ENCODE measurements around the gene DYRK4. TPM values are rescaled to one million over a fixed set of nuclear protein-coding genes. Genes with fewer than 3 reads are reported as not detected.
"Not testable (repeated sequence)": the region's sequence is repeated elsewhere in the genome, so short reads cannot be mapped to it uniquely, and the experiment has no call there.

DYRK4 gene
- total RNA-seq: 65.1 and 108 TPM in 2 replicates
- 86.9 and 90.4 TPM in 2 replicates for polyA plus RNA-seq

- Histone ChIP-seq H3K27ac (no peak within 1 kb of the TSS), H3K4me3 (peak within 1 kb of the TSS; percentile 5), H3K4me1 (ENCODE audit: low read depth) (no peaks in the 10 kb centered on the region), H3K36me3 (no peaks in the 10 kb centered on the region), H3K27me3 (peaks cover 8% of the 10 kb centered on the region), H3K9me3 (ENCODE audit: low read depth) (no peaks in the 10 kb centered on the region)
- no peak for TF ChIP-seq CTCF (IDR thresholded peaks at IDR 0.05; ENCODE audit: low read depth, low read length)
- DNase-seq (ENCODE audit: low read depth in 1 of 2, low spot score in 1 of 2): peak; percentile 89 to 95
Measured at GRCh38 chr12:4562034-4562657, at the start of gene DYRK4. Gene DYRK4, plus strand, starts transcription at chr12:4562208. Its CDS starts 38 bp downstream, at chr12:4562246.

- TF ChIP-seq CTCF (IDR thresholded peaks at IDR 0.05; ENCODE audit: low read depth, low read length): no peak
- no peak overlapping the region for H3K27ac ChIP-seq
- no peaks in the 10 kb centered on the region for H3K9me3 ChIP-seq (ENCODE audit: low read depth)
- peaks cover 24% of the 10 kb centered on the region for H3K36me3 ChIP-seq
- H3K4me3 ChIP-seq: no peak overlapping the region
- no peaks in the 10 kb centered on the region for H3K4me1 ChIP-seq (ENCODE audit: low read depth)
- DNase-seq (ENCODE audit: low read depth in 1 of 2, low spot score in 1 of 2): peak in 1 of 2 donors; percentile 56
- no peaks in the 10 kb centered on the region for H3K27me3 ChIP-seq
Measured at GRCh38 chr12:4518106-4518728, 43.8 kb upstream of the DYRK4 start.

GRCh38 chr12:4523443-4523842, 38.6 kb upstream of the DYRK4 start:
- not testable (repeated sequence) for DNase-seq (ENCODE audit: low read depth in 1 of 2, low spot score in 1 of 2); H3K4me1 ChIP-seq (ENCODE audit: low read depth); H3K27ac ChIP-seq; H3K9me3 ChIP-seq (ENCODE audit: low read depth); H3K4me3 ChIP-seq; H3K27me3 ChIP-seq
- H3K36me3 ChIP-seq: peaks cover 23% of the 10 kb centered on the region

GRCh38 chr12:4526923-4527546, 35.0 kb upstream of the DYRK4 start:
- Histone ChIP-seq H3K4me1 (ENCODE audit: low read depth) (no peaks in the 10 kb centered on the region), H3K36me3 (peaks cover 18% of the 10 kb centered on the region), H3K27me3 (no peaks in the 10 kb centered on the region), H3K9me3 (ENCODE audit: low read depth) (no peaks in the 10 kb centered on the region), H3K4me3 (no peak overlapping the region), H3K27ac (no peak overlapping the region)
- TF ChIP-seq CTCF (IDR thresholded peaks at IDR 0.05; ENCODE audit: low read depth, low read length): peak; percentile 52
- peak; percentile 12 to 30 for DNase-seq (ENCODE audit: low read depth in 1 of 2, low spot score in 1 of 2)

GRCh38 chr12:4530160-4530559, 31.8 kb upstream of the DYRK4 start:
- TF ChIP-seq CTCF (IDR thresholded peaks at IDR 0.05; ENCODE audit: low read depth, low read length): no peak
- Histone ChIP-seq H3K27me3 (no peaks in the 10 kb centered on the region), H3K27ac (no peak overlapping the region), H3K36me3 (peaks cover 20% of the 10 kb centered on the region), H3K9me3 (ENCODE audit: low read depth) (no peaks in the 10 kb centered on the region), H3K4me3 (no peak overlapping the region), H3K4me1 (ENCODE audit: low read depth) (no peaks in the 10 kb centered on the region)
- no peak for DNase-seq (ENCODE audit: low read depth in 1 of 2, low spot score in 1 of 2)
